HFFc6 (cell line): ENCODE measurements around the gene DNAJB4. TPM values are rescaled to one million over a fixed set of nuclear protein-coding genes. Genes with fewer than 3 reads are reported as not detected.

Source experiments
- DNase-seq: peaks from one replicate; pipeline ENCODE4 v3.0.0-alpha.2; 2018
- H3K27ac Mint-ChIP-seq: 2 replicates; pipeline ENCODE4 v1.8.0; 2020; ENCODE audit warnings: mild to moderate bottlenecking, mixed read lengths
- H3K27me3 Mint-ChIP-seq: 2 replicates; pipeline ENCODE4 v1.8.0; 2021; ENCODE audit warnings: mild to moderate bottlenecking, moderate library complexity, mixed read lengths; ENCODE audit not compliant: insufficient read depth
- H3K36me3 Mint-ChIP-seq: 2 replicates; pipeline ENCODE4 v1.8.0; 2021; ENCODE audit warnings: low read depth, mixed read lengths
- H3K4me1 Mint-ChIP-seq: 2 replicates; pipeline ENCODE4 v1.8.0; 2020; ENCODE audit warnings: low read depth, mixed read lengths
- H3K4me3 Mint-ChIP-seq: 2 replicates; pipeline ENCODE4 v1.8.0; 2020; ENCODE audit warnings: mild to moderate bottlenecking, moderate library complexity, mixed read lengths
- H3K9me3 Mint-ChIP-seq: 2 replicates; pipeline ENCODE4 v1.8.0; 2020; ENCODE audit warnings: mild to moderate bottlenecking, mixed read lengths
- total RNA-seq, 6 experiments: library from RNA; stranded (reverse); fragmentation: NEBNext Ultra II Directional; extraction: Animal tissue kit (Norgen Biotek cat#: 25700); gene quantifications; 2 replicates in 1 of 6; 3 replicates in 5 of 6; pipeline ENCODE4 v1.2.3, GENCODE V29; 2021
- TF ChIP-seq, protein P1 (sequence below): fragments of 200-600 bp; sonication (generic); IDR thresholded peaks from 2 replicates; pipeline ENCODE4 v1.5.0; 2021; ENCODE audit warnings: antibody characterized with exemption, mild to moderate bottlenecking

Gene DNAJB4
- total RNA-seq, 6 experiments from 2014 or later: 89.6 to 245 (median 99.0) TPM

DNA sequence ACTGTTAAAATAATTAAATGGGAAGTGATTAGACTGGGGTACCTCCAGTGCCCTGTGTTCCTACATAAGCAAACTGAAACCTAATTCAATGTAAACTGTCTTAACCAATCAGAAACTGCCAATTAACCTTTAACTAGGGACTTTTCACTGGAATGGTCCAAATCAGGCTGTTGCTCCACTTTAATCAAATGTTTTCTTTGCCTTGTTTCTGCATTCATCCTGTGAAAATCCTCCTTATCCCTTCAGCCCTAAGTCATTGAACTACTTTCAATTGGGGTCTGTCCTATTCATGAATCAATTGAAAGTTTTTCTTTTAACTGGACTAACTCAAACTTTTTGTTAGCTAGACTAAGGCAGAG is 20.8 kb upstream of the DNAJB4 start:
- TF ChIP-seq, protein P1, sequence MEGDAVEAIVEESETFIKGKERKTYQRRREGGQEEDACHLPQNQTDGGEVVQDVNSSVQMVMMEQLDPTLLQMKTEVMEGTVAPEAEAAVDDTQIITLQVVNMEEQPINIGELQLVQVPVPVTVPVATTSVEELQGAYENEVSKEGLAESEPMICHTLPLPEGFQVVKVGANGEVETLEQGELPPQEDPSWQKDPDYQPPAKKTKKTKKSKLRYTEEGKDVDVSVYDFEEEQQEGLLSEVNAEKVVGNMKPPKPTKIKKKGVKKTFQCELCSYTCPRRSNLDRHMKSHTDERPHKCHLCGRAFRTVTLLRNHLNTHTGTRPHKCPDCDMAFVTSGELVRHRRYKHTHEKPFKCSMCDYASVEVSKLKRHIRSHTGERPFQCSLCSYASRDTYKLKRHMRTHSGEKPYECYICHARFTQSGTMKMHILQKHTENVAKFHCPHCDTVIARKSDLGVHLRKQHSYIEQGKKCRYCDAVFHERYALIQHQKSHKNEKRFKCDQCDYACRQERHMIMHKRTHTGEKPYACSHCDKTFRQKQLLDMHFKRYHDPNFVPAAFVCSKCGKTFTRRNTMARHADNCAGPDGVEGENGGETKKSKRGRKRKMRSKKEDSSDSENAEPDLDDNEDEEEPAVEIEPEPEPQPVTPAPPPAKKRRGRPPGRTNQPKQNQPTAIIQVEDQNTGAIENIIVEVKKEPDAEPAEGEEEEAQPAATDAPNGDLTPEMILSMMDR: no peak
- Mint-ChIP-seq H3K27ac (no peak overlapping the region), H3K27me3 (no peaks in the 10 kb centered on the region; the same call in 1 of the 2 replicates), H3K36me3 (peaks cover 14% of the 10 kb centered on the region), H3K4me1 (peaks cover 74% of the 10 kb centered on the region), H3K9me3 (no peaks in the 10 kb centered on the region), H3K4me3 (no peak overlapping the region)
- DNase-seq: no peak

GRCh38 chr1:77984629-77985028 is 20.1 kb upstream of the DNAJB4 start:
- TF ChIP-seq, protein P1: no peak
- H3K4me1 Mint-ChIP-seq: peaks cover 81% of the 10 kb centered on the region
- H3K4me3 Mint-ChIP-seq: no peak overlapping the region
- DNase-seq: no peak
- H3K9me3 Mint-ChIP-seq: no peaks in the 10 kb centered on the region
- no peak overlapping the region for H3K27ac Mint-ChIP-seq
- H3K36me3 Mint-ChIP-seq: peaks cover 19% of the 10 kb centered on the region
- no peaks in the 10 kb centered on the region; the same call in 1 of the 2 replicates for H3K27me3 Mint-ChIP-seq

- Mint-ChIP-seq H3K9me3 (no peaks in the 10 kb centered on the region), H3K27me3 (no peaks in the 10 kb centered on the region), H3K4me1 (peaks cover 77% of the 10 kb centered on the region), H3K36me3 (peaks cover 20% of the 10 kb centered on the region), H3K4me3 (no peak overlapping the region), H3K27ac (no peak overlapping the region)
- TF ChIP-seq, protein P1: no peak
- no peak for DNase-seq
These were observed 17.9 kb upstream of the DNAJB4 start for GRCh38 chr1:77986810-77987209.

DNA sequence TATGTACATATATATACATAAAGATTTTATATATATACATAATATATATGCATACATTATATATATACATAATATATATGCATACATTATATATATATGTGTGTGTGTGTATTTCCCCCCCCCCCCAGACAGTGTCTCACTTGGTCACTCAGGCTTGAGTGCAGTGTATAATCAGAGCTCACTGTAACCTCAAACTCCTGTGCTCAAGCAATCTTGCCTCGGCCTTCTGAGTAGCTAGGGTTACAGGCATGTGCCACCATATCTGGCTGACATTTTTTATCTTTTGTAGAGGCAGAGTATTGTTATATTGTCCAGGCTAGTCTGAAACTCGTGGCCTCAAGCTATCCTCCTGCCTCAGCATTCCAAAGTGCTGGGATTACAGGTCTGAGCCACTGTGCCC is 16.8 kb upstream of the DNAJB4 start:
- Mint-ChIP-seq H3K36me3 (peaks cover 20% of the 10 kb centered on the region), H3K4me1 (peaks cover 74% of the 10 kb centered on the region), H3K27ac (no peak overlapping the region; the same call in 1 of the 2 replicates), H3K4me3 (no peak overlapping the region), H3K27me3 (no peaks in the 10 kb centered on the region), H3K9me3 (no peaks in the 10 kb centered on the region)
- no peak for DNase-seq
- TF ChIP-seq, protein P1: no peak

DNA sequence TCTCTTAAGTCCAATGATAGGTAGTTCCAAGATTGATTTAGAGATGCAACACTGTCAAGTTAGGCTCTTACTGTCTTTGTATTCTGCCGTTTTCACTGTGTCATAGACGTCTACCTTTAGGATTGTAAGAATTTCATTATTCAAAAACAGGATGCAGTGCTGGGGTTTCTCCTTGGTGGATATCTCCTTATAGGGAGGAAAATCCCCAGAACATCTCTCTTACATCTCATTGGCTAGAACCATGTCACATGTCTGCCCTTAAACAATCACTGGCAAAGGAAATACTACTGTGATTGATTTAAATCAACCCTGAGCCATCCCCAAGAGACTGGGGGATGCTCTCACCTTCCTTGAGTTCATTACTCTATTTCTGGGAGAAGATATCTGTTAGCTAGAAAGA is 15.0 kb upstream of the DNAJB4 start:
- no peak overlapping the region for H3K27ac Mint-ChIP-seq
- H3K9me3 Mint-ChIP-seq: no peaks in the 10 kb centered on the region
- H3K36me3 Mint-ChIP-seq: peaks cover 24% of the 10 kb centered on the region
- H3K27me3 Mint-ChIP-seq: no peaks in the 10 kb centered on the region
- TF ChIP-seq, protein P1: no peak
- no peak overlapping the region for H3K4me3 Mint-ChIP-seq
- H3K4me1 Mint-ChIP-seq: peaks cover 60% of the 10 kb centered on the region
- DNase-seq: no peak

GRCh38 chr1:77990629-77991204 is 14.0 kb upstream of the DNAJB4 start:
- DNase-seq: no peak
- TF ChIP-seq, protein P1: no peak
- Mint-ChIP-seq H3K4me3 (no peak overlapping the region), H3K9me3 (no peaks in the 10 kb centered on the region), H3K4me1 (peaks cover 51% of the 10 kb centered on the region), H3K27me3 (no peaks in the 10 kb centered on the region), H3K27ac (no peak overlapping the region), H3K36me3 (peaks cover 24% of the 10 kb centered on the region)
